ENCODE measurements around the gene ZC3HAV1L. TPM values are rescaled to one million over a fixed set of nuclear protein-coding genes. Genes with fewer than 3 reads are reported as not detected.
A peak's percentile ranks its signal among the peaks of the same experiment; 100 is the strongest.

ZC3HAV1L gene
- total and polyA plus RNA-seq, 2 experiments from 2014 or later, result 2.0 to 11.3 TPM

DNA sequence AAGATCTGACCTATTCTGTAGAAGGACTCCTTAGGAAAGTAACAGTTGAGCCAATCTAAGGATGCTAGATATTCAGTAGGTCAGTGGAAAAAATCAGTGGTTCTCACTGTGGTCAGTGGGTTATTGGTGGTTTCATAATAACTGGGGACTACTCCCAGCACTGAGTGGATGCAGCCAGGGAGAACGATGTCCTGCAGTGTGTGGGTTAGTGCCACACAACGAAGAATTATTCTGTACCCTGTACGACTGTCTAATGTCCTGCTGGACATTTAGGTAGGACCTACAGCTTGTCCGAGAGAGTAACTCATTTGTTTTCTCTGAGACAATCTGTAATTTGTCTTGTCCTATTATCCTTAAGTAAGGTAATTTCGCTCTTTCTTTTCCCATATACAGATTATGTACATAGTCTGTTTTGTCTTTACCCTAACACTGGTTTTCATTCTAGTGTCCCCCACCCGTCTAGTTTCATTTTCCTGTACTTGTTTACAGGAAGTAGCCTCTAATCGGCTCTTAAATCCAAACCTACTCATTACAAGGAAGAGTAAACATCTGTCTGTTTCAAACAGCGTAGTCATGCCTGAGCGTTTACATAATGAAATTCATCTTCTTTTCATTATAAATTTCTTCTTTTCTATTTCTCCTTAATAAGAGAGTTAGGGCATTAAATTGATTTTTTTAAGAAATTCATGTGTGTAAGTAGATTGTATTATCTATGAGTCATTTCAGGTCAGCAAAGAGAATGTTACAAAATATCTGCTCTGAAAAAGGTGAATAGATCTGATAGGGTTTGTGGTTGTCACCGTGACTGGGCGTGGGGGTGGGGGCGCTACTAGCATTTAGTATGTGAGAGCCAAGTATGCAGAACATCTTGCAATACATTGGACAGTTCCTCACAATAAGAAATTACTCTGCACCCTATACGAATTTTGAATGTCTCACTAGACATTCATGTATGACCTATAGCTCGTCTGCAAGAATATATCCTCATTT is 8.3 kb upstream of the ZC3HAV1L start:
- Histone ChIP-seq H3K4me2 (no peak overlapping the region), H3K4me3 (no peak overlapping the region), H3K79me2 (replicated peaks; ENCODE audit: insufficient read depth) (no peaks in the 10 kb centered on the region), H3K9me2 (ENCODE audit: insufficient read depth) (no peaks in the 10 kb centered on the region), H3F3A (replicated peaks; ENCODE audit: low read depth) (no peaks in the 10 kb centered on the region; the same call in 1 of the 2 replicates), H3K36me3 (ENCODE audit: insufficient read depth) (peaks cover 9% of the 10 kb centered on the region), H2AFZ (no peak overlapping the region), H3K4me1 (ENCODE audit: insufficient read depth) (no peaks in the 10 kb centered on the region; the same call in 1 of the 2 replicates), H4K20me1 (replicated peaks; ENCODE audit: insufficient read depth) (no peaks in the 10 kb centered on the region), H3K27ac (ENCODE audit: low read depth) (no peak overlapping the region), H3K27me3 (ENCODE audit: insufficient read depth) (no peaks in the 10 kb centered on the region)
- peaks cover 7% of the 10 kb centered on the region; the same call in 2 of the 3 replicates for H3K36me3 Mint-ChIP-seq (ENCODE audit: low read depth)
- DNase-seq (ENCODE audit: low spot score) (no peak), ATAC-seq (no peak)
- H3K4me1 Mint-ChIP-seq, result peaks cover 12% of the 10 kb centered on the region; the same call in 2 of the 3 replicates
- TF ChIP-seq, protein P1, sequence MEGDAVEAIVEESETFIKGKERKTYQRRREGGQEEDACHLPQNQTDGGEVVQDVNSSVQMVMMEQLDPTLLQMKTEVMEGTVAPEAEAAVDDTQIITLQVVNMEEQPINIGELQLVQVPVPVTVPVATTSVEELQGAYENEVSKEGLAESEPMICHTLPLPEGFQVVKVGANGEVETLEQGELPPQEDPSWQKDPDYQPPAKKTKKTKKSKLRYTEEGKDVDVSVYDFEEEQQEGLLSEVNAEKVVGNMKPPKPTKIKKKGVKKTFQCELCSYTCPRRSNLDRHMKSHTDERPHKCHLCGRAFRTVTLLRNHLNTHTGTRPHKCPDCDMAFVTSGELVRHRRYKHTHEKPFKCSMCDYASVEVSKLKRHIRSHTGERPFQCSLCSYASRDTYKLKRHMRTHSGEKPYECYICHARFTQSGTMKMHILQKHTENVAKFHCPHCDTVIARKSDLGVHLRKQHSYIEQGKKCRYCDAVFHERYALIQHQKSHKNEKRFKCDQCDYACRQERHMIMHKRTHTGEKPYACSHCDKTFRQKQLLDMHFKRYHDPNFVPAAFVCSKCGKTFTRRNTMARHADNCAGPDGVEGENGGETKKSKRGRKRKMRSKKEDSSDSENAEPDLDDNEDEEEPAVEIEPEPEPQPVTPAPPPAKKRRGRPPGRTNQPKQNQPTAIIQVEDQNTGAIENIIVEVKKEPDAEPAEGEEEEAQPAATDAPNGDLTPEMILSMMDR (conservative IDR thresholded peaks at IDR 0.05; ENCODE audit: low read depth in 2 of 2), result 0 out of 4 replicates have a peak, but pooled peaks of 1 of the 2 experiments have one; percentile 2
- TF ChIP-seq JUNB (IDR thresholded peaks at IDR 0.05; ENCODE audit: unreplicated experiment) (no peak), ZNF114 (CRISPR knock-in tag; IDR thresholded peaks at IDR 0.05) (no peak), EZH2phosphoT487 (IDR thresholded peaks at IDR 0.05; ENCODE audit: unreplicated experiment) (no peak)
- TF ChIP-seq, protein P2, sequence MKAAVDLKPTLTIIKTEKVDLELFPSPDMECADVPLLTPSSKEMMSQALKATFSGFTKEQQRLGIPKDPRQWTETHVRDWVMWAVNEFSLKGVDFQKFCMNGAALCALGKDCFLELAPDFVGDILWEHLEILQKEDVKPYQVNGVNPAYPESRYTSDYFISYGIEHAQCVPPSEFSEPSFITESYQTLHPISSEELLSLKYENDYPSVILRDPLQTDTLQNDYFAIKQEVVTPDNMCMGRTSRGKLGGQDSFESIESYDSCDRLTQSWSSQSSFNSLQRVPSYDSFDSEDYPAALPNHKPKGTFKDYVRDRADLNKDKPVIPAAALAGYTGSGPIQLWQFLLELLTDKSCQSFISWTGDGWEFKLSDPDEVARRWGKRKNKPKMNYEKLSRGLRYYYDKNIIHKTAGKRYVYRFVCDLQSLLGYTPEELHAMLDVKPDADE (IDR thresholded peaks at IDR 0.05), result no peak
- no peaks in the 10 kb centered on the region for H3K9me3 Mint-ChIP-seq
- H3K27ac Mint-ChIP-seq, result no peak overlapping the region
- no peak overlapping the region for H3K4me3 Mint-ChIP-seq
- H3K27me3 Mint-ChIP-seq (ENCODE audit: insufficient read depth, low read depth, poor library complexity), result peaks cover 6% of the 10 kb centered on the region

DNA sequence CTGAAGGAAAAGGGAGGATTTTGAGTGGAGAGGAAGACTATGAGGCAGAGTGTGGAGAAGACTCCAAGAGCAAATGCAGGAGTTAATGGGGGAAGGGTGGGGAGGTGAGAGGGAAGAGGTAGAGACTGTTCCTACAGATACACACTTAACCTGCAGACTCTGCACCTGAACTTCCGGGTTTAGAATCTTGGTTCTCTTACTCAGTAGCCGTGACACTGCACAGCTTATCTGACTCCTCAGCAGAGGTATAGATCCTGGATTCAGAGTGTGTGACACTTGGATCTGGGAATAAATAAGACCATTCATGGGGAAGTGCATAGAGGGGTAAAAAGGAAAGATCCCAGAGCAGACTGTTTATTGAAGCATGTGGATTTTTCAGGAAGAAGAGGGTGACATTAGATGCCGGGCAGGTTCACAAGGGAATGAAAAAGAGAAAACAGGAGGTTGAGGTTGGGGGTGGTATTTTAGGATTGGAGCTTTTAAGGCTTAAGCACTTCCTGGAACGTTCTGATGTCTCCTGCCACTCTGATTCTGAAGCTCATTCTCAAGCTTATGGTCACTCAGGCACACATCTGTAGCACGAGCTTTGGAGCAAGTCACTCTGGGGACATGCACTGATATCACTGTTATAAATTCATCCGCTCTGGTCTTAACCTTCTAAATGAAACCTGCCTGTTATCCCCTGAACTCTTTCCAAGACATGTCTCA is 5.7 kb upstream of the ZC3HAV1L start:
- H3K4me3 Mint-ChIP-seq, result no peak overlapping the region
- peaks cover 27% of the 10 kb centered on the region for H3K4me1 Mint-ChIP-seq
- no peaks in the 10 kb centered on the region for H3K9me3 Mint-ChIP-seq
- DNase-seq (ENCODE audit: low spot score), result no peak
- no peak overlapping the region for H3K27ac ChIP-seq (ENCODE audit: low read depth)
- H3K4me2 ChIP-seq, result no peak overlapping the region
- H3K27ac Mint-ChIP-seq, result no peak overlapping the region
- no peak overlapping the region for H3K4me3 ChIP-seq
- no peak overlapping the region for H2AFZ ChIP-seq
- H3K4me1 ChIP-seq (ENCODE audit: insufficient read depth), result peaks cover 15% of the 10 kb centered on the region
- H4K20me1 ChIP-seq (replicated peaks; ENCODE audit: insufficient read depth), result no peaks in the 10 kb centered on the region
- peaks cover 5% of the 10 kb centered on the region; the same call in 1 of the 2 replicates for H3K36me3 ChIP-seq (ENCODE audit: insufficient read depth)
- no peaks in the 10 kb centered on the region; the same call in 1 of the 2 replicates for H3F3A ChIP-seq (replicated peaks; ENCODE audit: low read depth)
- ATAC-seq, result no peak
- H3K27me3 Mint-ChIP-seq (ENCODE audit: insufficient read depth, low read depth, poor library complexity), result peaks cover 7% of the 10 kb centered on the region
- no peaks in the 10 kb centered on the region for H3K9me2 ChIP-seq (ENCODE audit: insufficient read depth)
- H3K36me3 Mint-ChIP-seq (ENCODE audit: low read depth), result peaks cover 4% of the 10 kb centered on the region; the same call in 2 of the 3 replicates
- no peaks in the 10 kb centered on the region for H3K79me2 ChIP-seq (replicated peaks; ENCODE audit: insufficient read depth)
- H3K27me3 ChIP-seq (ENCODE audit: insufficient read depth), result no peaks in the 10 kb centered on the region
- TF ChIP-seq ZNF114 (CRISPR knock-in tag; IDR thresholded peaks at IDR 0.05) (no peak), POLR2AphosphoS5 (IDR thresholded peaks at IDR 0.05; ENCODE audit: low read depth) (no peak), STAT1 (IDR thresholded peaks at IDR 0.05; ENCODE audit: unreplicated experiment) (no peak), EZH2phosphoT487 (IDR thresholded peaks at IDR 0.05; ENCODE audit: unreplicated experiment) (no peak)
- TF ChIP-seq, protein P2 (IDR thresholded peaks at IDR 0.05), result no peak

Data from GM23338 (cell line).